H1 (cell line): ENCODE results near the gene PCIF1. TPM values are rescaled to one million over a fixed set of nuclear protein-coding genes. Genes with fewer than 3 reads are reported as not detected.

ENCODE experiments used
- CTCF ChIA-PET: fragments of 300-600 bp; sonication (Branson Sonifier 250); formaldehyde crosslinking; loops from one replicate; lab custom pipeline; 2021; ENCODE audit not compliant: partially characterized antibody; lab: Charles Lee
- POLR2A ChIA-PET: fragments of 300-600 bp; sonication (Branson Sonifier 250); formaldehyde crosslinking; loops from one replicate; lab custom pipeline; 2021; ENCODE audit warnings: inconsistent platforms; ENCODE audit not compliant: partially characterized antibody; lab: Charles Lee
- DNase-seq, 2 experiments: peaks; one replicate each; pipeline versions ENCODE4 v3.0.0 to v3.0.0-alpha.2; 2010 to 2022; ENCODE audit warnings: low spot score in 2 of 2, low read depth in 1 of 2, mixed read lengths in 1 of 2
- FAIRE-seq: peaks from 2 replicates; lab custom pipeline; 2011; peaks lifted over from hg19 to GRCh38; lab: Jason Lieb, UNC
- H2AFZ ChIP-seq: 2 replicates; pipeline ENCODE4 v1.8.1; 2012; ENCODE audit warnings: low read length, inconsistent platforms
- H2AK5ac ChIP-seq: 2 replicates; pipeline ENCODE4 v1.6.1; 2013; ENCODE audit warnings: low read depth, low read length
- H2BK120ac ChIP-seq: replicated peaks from 2 replicates; pipeline ENCODE3; 2013; ENCODE audit warnings: low read depth, low read length, inconsistent platforms
- H2BK12ac ChIP-seq: 2 replicates; pipeline ENCODE4 v1.6.1; 2013; ENCODE audit warnings: low read depth, low read length
- H2BK15ac ChIP-seq: 2 replicates; pipeline ENCODE4 v1.6.1; 2013; ENCODE audit warnings: low read length
- H2BK20ac ChIP-seq: 2 replicates; pipeline ENCODE4 v1.6.1; 2013; ENCODE audit warnings: low read length
- H2BK5ac ChIP-seq: 2 replicates; pipeline ENCODE4 v1.6.1; 2013; ENCODE audit warnings: low read depth, low read length
- H3K14ac ChIP-seq: 2 replicates; pipeline ENCODE4 v1.6.1; 2013; ENCODE audit warnings: inconsistent platforms; ENCODE audit not compliant: insufficient read length
- H3K18ac ChIP-seq: 2 replicates; pipeline ENCODE4 v1.6.1; 2013; ENCODE audit warnings: low read length; ENCODE audit errors: extremely low read depth
- H3K23ac ChIP-seq: 2 replicates; pipeline ENCODE4 v1.6.1; 2013; ENCODE audit warnings: inconsistent platforms; ENCODE audit not compliant: insufficient read length
- H3K23me2 ChIP-seq: 2 replicates; pipeline ENCODE4 v1.6.1; 2013; ENCODE audit warnings: low read depth, low read length
- H3K27ac ChIP-seq: 2 replicates; pipeline ENCODE4 v1.6.1; 2011; ENCODE audit warnings: low read depth, low read length, inconsistent platforms
- H3K27me3 ChIP-seq, 4 experiments: replicated peaks in 1 of 4; 1 replicate in 1 of 4; 2 replicates in 3 of 4; pipeline versions ENCODE4 v1.6.1 to v1.8.1; 2011 to 2013; ENCODE audit warnings: low read length in 3 of 4, mild to moderate bottlenecking in 3 of 4, inconsistent platforms in 2 of 4, mixed read lengths in 2 of 4, moderate library complexity in 1 of 4; ENCODE audit not compliant: control insufficient read depth in 3 of 4, insufficient read depth in 3 of 4; ENCODE audit errors: extremely low read depth in 1 of 4
- H3K36me3 ChIP-seq, 4 experiments: 2 replicates each; pipeline versions ENCODE4 v1.6.1 to v1.8.1; 2011 to 2013; ENCODE audit warnings: mild to moderate bottlenecking in 4 of 4, low read length in 3 of 4, moderate library complexity in 2 of 4, control low read depth in 1 of 4, inconsistent platforms in 1 of 4; ENCODE audit not compliant: insufficient read depth in 4 of 4, control insufficient read depth in 2 of 4
- H3K4ac ChIP-seq: replicated peaks from 2 replicates; pipeline ENCODE3; 2013; ENCODE audit warnings: low read length, low read depth, mixed read lengths, inconsistent platforms; ENCODE audit not compliant: insufficient read length
- H3K4me1 ChIP-seq, 4 experiments: replicated peaks in 1 of 4; 1 replicate in 1 of 4; 2 replicates in 3 of 4; pipeline versions ENCODE4 v1.6.1 to v1.8.1; 2011 to 2013; ENCODE audit warnings: low read length in 3 of 4, inconsistent platforms in 2 of 4, mixed read lengths in 1 of 4; ENCODE audit not compliant: insufficient read depth in 4 of 4, control insufficient read depth in 3 of 4
- H3K4me2 ChIP-seq, 2 experiments: 2 replicates each; pipeline versions ENCODE4 v1.6.1 to v1.8.1; 2011 to 2013; ENCODE audit warnings: low read depth in 2 of 2, low read length in 2 of 2, control low read depth in 1 of 2, inconsistent platforms in 1 of 2, mild to moderate bottlenecking in 1 of 2; ENCODE audit not compliant: insufficient read depth in 1 of 2
- H3K4me3 ChIP-seq, 4 experiments: fragments of 200-600, 300-600 bp in 1 of 4; sonication (generic), shearing (Covaris generic), sonication (Bioruptor Twin) in 1 of 4; 2 replicates each; pipeline versions ENCODE4 v1.5.1 to v1.8.1; 2011 to 2016; ENCODE audit warnings: low read length in 4 of 4, low read depth in 3 of 4, control low read depth in 2 of 4, inconsistent platforms in 2 of 4, mild to moderate bottlenecking in 2 of 4, mixed read lengths in 1 of 4, moderate library complexity in 1 of 4; ENCODE audit not compliant: insufficient read depth in 2 of 4; ENCODE audit errors: extremely low read depth in 1 of 4
- H3K56ac ChIP-seq: replicated peaks from 2 replicates; pipeline ENCODE3; 2013; ENCODE audit warnings: low read depth, mild to moderate bottlenecking, mixed read lengths, low read length, inconsistent platforms; ENCODE audit not compliant: insufficient read length
- H3K79me1 ChIP-seq: 2 replicates; pipeline ENCODE4 v1.6.1; 2013; ENCODE audit warnings: low read depth, low read length, control low read depth
- H3K79me2 ChIP-seq, 2 experiments: 2 replicates each; pipeline versions ENCODE4 v1.6.1 to v1.8.1; 2012 to 2013; ENCODE audit warnings: low read length in 2 of 2, mild to moderate bottlenecking in 2 of 2, inconsistent platforms in 1 of 2; ENCODE audit not compliant: insufficient read depth in 2 of 2, control insufficient read depth in 1 of 2
- H3K9ac ChIP-seq, 4 experiments: replicated peaks in 1 of 4; 1 replicate in 1 of 4; 2 replicates in 3 of 4; pipeline versions ENCODE4 v1.6.1 to v1.8.1; 2011 to 2013; ENCODE audit warnings: low read depth in 3 of 4, low read length in 3 of 4, control low read depth in 2 of 4, mild to moderate bottlenecking in 2 of 4, moderate library complexity in 2 of 4, inconsistent platforms in 1 of 4; ENCODE audit errors: extremely low read depth in 1 of 4
- H3K9me3 ChIP-seq, 2 experiments: 2 replicates each; pipeline versions ENCODE4 v1.6.1 to v1.8.1; 2012 to 2013; ENCODE audit warnings: mild to moderate bottlenecking in 2 of 2, moderate library complexity in 2 of 2, control low read depth in 1 of 2, inconsistent platforms in 1 of 2, low read depth in 1 of 2, low read length in 1 of 2, mixed read lengths in 1 of 2; ENCODE audit not compliant: insufficient read depth in 2 of 2
- H4K20me1 ChIP-seq, 2 experiments: replicated peaks in 1 of 2; 2 replicates each; pipeline versions ENCODE3 to v1.8.1; 2011 to 2013; ENCODE audit warnings: inconsistent platforms in 2 of 2, low read length in 2 of 2, mild to moderate bottlenecking in 1 of 2; ENCODE audit not compliant: insufficient read depth in 2 of 2, control insufficient read depth in 1 of 2
- H4K5ac ChIP-seq: 2 replicates; pipeline ENCODE4 v1.6.1; 2013; ENCODE audit warnings: low read length, low read depth, mixed read lengths, inconsistent platforms; ENCODE audit not compliant: insufficient read length
- H4K8ac ChIP-seq: 2 replicates; pipeline ENCODE4 v1.8.0; 2013; ENCODE audit warnings: mild to moderate bottlenecking, moderate library complexity, low read length, inconsistent platforms; ENCODE audit not compliant: insufficient read depth; ENCODE audit errors: extremely low read depth
- H4K91ac ChIP-seq: replicated peaks from 2 replicates; pipeline ENCODE3; 2013; ENCODE audit warnings: low read length, mixed read lengths, inconsistent platforms; ENCODE audit not compliant: insufficient read length
- ATF3 ChIP-seq: IDR thresholded peaks from 2 replicates; pipeline ENCODE4 v1.6.1; 2011; ENCODE audit warnings: low read depth, mild to moderate bottlenecking, low read length; ENCODE audit not compliant: insufficient read depth
- BRCA1 ChIP-seq: IDR thresholded peaks from 2 replicates; pipeline ENCODE4 v1.6.1; 2012; ENCODE audit warnings: low read depth, low read length, improper control_type of control experiment
- CEBPB ChIP-seq: IDR thresholded peaks from 2 replicates; pipeline ENCODE4 v1.6.1; 2012; ENCODE audit warnings: low read depth, low read length
- CHD1 ChIP-seq: IDR thresholded peaks from 2 replicates; pipeline ENCODE4 v1.6.1; 2012; ENCODE audit warnings: low read depth, low read length, improper control_type of control experiment
- JUN ChIP-seq: IDR thresholded peaks from 2 replicates; pipeline ENCODE4 v1.6.1; 2011; ENCODE audit warnings: low read depth, mild to moderate bottlenecking, improper control_type of control experiment, low read length
- KDM1A ChIP-seq: fragments of 200-600, 300-600 bp; sonication (generic); IDR thresholded peaks from 2 replicates; pipeline ENCODE4 v1.7.1; 2016; ENCODE audit warnings: mild to moderate bottlenecking, low read length, borderline replicate concordance
- POU5F1 ChIP-seq: IDR thresholded peaks from 2 replicates; pipeline ENCODE4 v1.6.1; 2011; ENCODE audit warnings: low read depth, mild to moderate bottlenecking, low read length, moderate library complexity
- SIN3A ChIP-seq, 2 experiments: IDR thresholded peaks in 1 of 2; conservative IDR thresholded peaks in 1 of 2; 2 replicates each; pipeline ENCODE4 v1.6.1; 2011 to 2012; ENCODE audit warnings: low read length in 2 of 2, improper control_type of control experiment in 1 of 2, low read depth in 1 of 2, mild to moderate bottlenecking in 1 of 2
- SP2 ChIP-seq: IDR thresholded peaks from 2 replicates; pipeline ENCODE4 v1.6.1; 2012; ENCODE audit warnings: mild to moderate bottlenecking, low read length, inconsistent platforms
- SP4 ChIP-seq: IDR thresholded peaks from 2 replicates; pipeline ENCODE4 v1.6.1; 2012; ENCODE audit warnings: low read length, inconsistent platforms
- SUZ12 ChIP-seq: fragments of 200-600 bp; sonication (generic); IDR thresholded peaks from 2 replicates; pipeline ENCODE4 v1.6.1; 2012; ENCODE audit warnings: mild to moderate bottlenecking, inconsistent platforms, low read length, moderate library complexity, mixed read lengths
- TBP ChIP-seq: IDR thresholded peaks from 2 replicates; pipeline ENCODE4 v1.6.1; 2011; ENCODE audit warnings: low read depth, low read length, improper control_type of control experiment
- TCF12 ChIP-seq: IDR thresholded peaks from 2 replicates; pipeline ENCODE4 v1.6.1; 2011; ENCODE audit warnings: low read depth, mild to moderate bottlenecking, low read length
- ZNF274 ChIP-seq: IDR thresholded peaks from 2 replicates; pipeline ENCODE4 v1.7.0; 2012; ENCODE audit warnings: low read length, borderline replicate concordance; ENCODE audit errors: extremely low read depth
- WGBS, 2 experiments: shearing (Covaris generic) in 1 of 2; methylation state at CpG; one replicate each; pipeline versions ENCODE4 v1.1.6 to v1.1.7; 2013 to 2015; ENCODE audit warnings: low lambda C conversion rate in 2 of 2, mixed read lengths in 2 of 2, inconsistent platforms in 1 of 2, low coverage in 1 of 2, missing lambda C conversion rate in 1 of 2; ENCODE audit not compliant: insufficient replicate concordance in 2 of 2, insufficient coverage in 1 of 2, insufficient read length in 1 of 2; ENCODE audit errors: extremely low coverage in 1 of 2, missing lambda C conversion rate in 1 of 2; 5-methylcytosine and 5-hydroxymethylcytosine counted together
- polyA plus RNA-seq, 7 experiments: library from polyadenylated mRNA; depleted of rRNA in 3 of 7; stranded (reverse) in 5 of 7; unstranded in 2 of 7; fragments of >200 nt in 5 of 7; fragments of 200-250 nt in 2 of 7; gene quantifications; 1 replicate in 5 of 7; 2 replicates in 1 of 7; 4 replicates in 1 of 7; pipeline versions ENCODE4 v1.2.1 to v1.2.3, GENCODE V29; 2011 to 2013; ENCODE audit warnings: missing spikeins in 2 of 7, mixed read lengths in 2 of 7
- total RNA-seq: library from RNA; stranded (reverse); fragmentation: NEBNext Ultra II Directional; extraction: Animal tissue kit (Norgen Biotek cat#: 25700); gene quantifications from 2 replicates; pipeline ENCODE4 v1.2.1, GENCODE V29; 2021

The PCIF1 gene
- total and polyA plus RNA-seq, 2 of the 8 experiments (the other 6 are each of a cell fraction or from before 2014, with no cell fraction given), result 30.3 to 30.6 TPM

GRCh38 chr20:45913116-45913515, 21.4 kb upstream of the PCIF1 start:
- H3K9me3 ChIP-seq, result no peaks in the 10 kb centered on the region
- no peak for DNase-seq
- CTCF ChIA-PET, result no interaction called here
- TF ChIP-seq SP2 (no peak), CEBPB (no peak), BRCA1 (no peak), ATF3 (no peak), SIN3A (conservative IDR thresholded peaks at IDR 0.05 in 1 of 2, IDR thresholded peaks at IDR 0.05 in 1 of 2; ENCODE audit: low read depth in 1 of 2, low read length in 2 of 2) (no peak), SP4 (no peak), CHD1 (no peak), POU5F1 (no peak), KDM1A (no peak), ZNF274 (no peak), TBP (no peak), JUN (no peak), TCF12 (no peak), SUZ12 (no peak)

More at GRCh38 chr20:45913116-45913515, 21.4 kb upstream of the PCIF1 start:
- no peak overlapping the region for H3K9ac ChIP-seq
- H4K8ac ChIP-seq, result no peak overlapping the region
- no peak overlapping the region; the same call in 1 of the 2 replicates for H2BK5ac ChIP-seq
- no peak overlapping the region; the same call in 1 of the 2 replicates for H2BK12ac ChIP-seq
- no peaks in the 10 kb centered on the region for H3K27me3 ChIP-seq
- FAIRE-seq, result no peak
- no peak overlapping the region for H3K18ac ChIP-seq
- no peak overlapping the region for H2AFZ ChIP-seq
- H3K4me1 ChIP-seq, result peaks cover 0 to 2% (median 0%) of the 10 kb centered on the region in 4 experiments; a peak in 3 of 7 replicates
- H3K4me2 ChIP-seq, result peak overlapping the region in 1 of 2 experiments; percentile 90; a peak in 1 of 4 replicates
- H3K14ac ChIP-seq, result no peak overlapping the region
- no peak overlapping the region for H2BK15ac ChIP-seq
- no peak overlapping the region for H3K27ac ChIP-seq
- no peak overlapping the region for H3K4ac ChIP-seq
- H3K79me1 ChIP-seq, result no peaks in the 10 kb centered on the region
- 87% methylated on average over 5 of the region's 5 CpGs; no CpG with 5 or more reads in 1 of the 2 experiments for WGBS, 2 experiments
- no peak overlapping the region for H3K4me3 ChIP-seq
- H3K23me2 ChIP-seq, result peaks cover 11% of the 10 kb centered on the region; the same call in 1 of the 2 replicates
- no peak overlapping the region for H2BK20ac ChIP-seq
- H3K36me3 ChIP-seq, result peaks cover 0 to 10% (median 4%) of the 10 kb centered on the region in 4 experiments; a peak in 4 of 8 replicates
- H3K56ac ChIP-seq, result no peak overlapping the region
- H4K5ac ChIP-seq, result no peak overlapping the region
- H4K91ac ChIP-seq, result no peak overlapping the region
- no peak overlapping the region for H2AK5ac ChIP-seq
- POLR2A ChIA-PET, result interaction anchor here (1.1 to 5.8 kb wide), 3 partner anchors 14 to 24 kb away, joined by 8 to 65 read pairs (median 50); partner anchors contain the start of gene PCIF1
- no peak overlapping the region for H2BK120ac ChIP-seq
- no peak overlapping the region for H3K23ac ChIP-seq
- 0 out of 4 replicates have a peak, but pooled peaks cover 0 to 3% of the 10 kb centered on the region in 2 experiments for H3K79me2 ChIP-seq
- peaks cover 2 to 9% of the 10 kb centered on the region in 2 experiments for H4K20me1 ChIP-seq
